T-cell (primary cell): ENCODE results near the gene SLC22A5. TPM values are rescaled to one million over a fixed set of nuclear protein-coding genes. Genes with fewer than 3 reads are reported as not detected.

Source experiments
- ATAC-seq, 4 experiments: fragments of 200-7000 bp in 3 of 4; fragments of 150-1000 bp in 1 of 4; cut with Tn5 transposase; replicated peaks in 1 of 4; 1 replicate in 3 of 4; 2 replicates in 1 of 4; pipeline ENCODE4 v1.10.0; 2021; ENCODE audit warnings: moderate library complexity in 3 of 4, mild to moderate bottlenecking in 2 of 4, moderate number of reproducible peaks in 1 of 4
- CTCF ChIA-PET, 2 donors: fragments of 300-600 bp; sonication (Branson Sonifier 250); formaldehyde crosslinking; loops; one replicate each; lab custom pipeline; 2022; ENCODE audit warnings: antibody characterized with exemption in 2 of 2; lab: Charles Lee
- POLR2A ChIA-PET, 2 donors: fragments of 300-600 bp; sonication (Branson Sonifier 250); formaldehyde crosslinking; loops; one replicate each; lab custom pipeline; 2022; ENCODE audit warnings: antibody characterized with exemption in 2 of 2; lab: Charles Lee
- DNase-seq, 35 experiments: peaks; one replicate each; pipeline versions ENCODE4 v3.0.0 to v3.0.0-alpha.2; 2013 to 2023
- H3K27ac ChIP-seq: one replicate; pipeline ENCODE4 v1.5.1; 2013; ENCODE audit warnings: low read length
- H3K27me3 ChIP-seq, 2 experiments: replicated peaks in 1 of 2; 1 replicate in 1 of 2; 2 replicates in 1 of 2; pipeline versions ENCODE4 v1.6.1 to v1.7.0; 2013; ENCODE audit warnings: low read length in 1 of 2, mixed read lengths in 1 of 2; ENCODE audit not compliant: control insufficient read depth in 2 of 2, insufficient read depth in 2 of 2; ENCODE audit errors: extremely low read depth in 1 of 2
- H3K36me3 ChIP-seq, 2 donors: 1 replicate in 1 of 2; 2 replicates in 1 of 2; pipeline versions ENCODE4 v1.6.1 to v1.7.0; 2013; ENCODE audit warnings: low read length in 1 of 2; ENCODE audit not compliant: control insufficient read depth in 2 of 2, insufficient read depth in 1 of 2; ENCODE audit errors: extremely low read depth in 1 of 2
- H3K4me1 ChIP-seq, 2 experiments: 1 replicate in 1 of 2; 2 replicates in 1 of 2; pipeline versions ENCODE4 v1.6.1 to v1.7.0; 2013; ENCODE audit warnings: low read length in 2 of 2, mixed read lengths in 1 of 2; ENCODE audit not compliant: insufficient read depth in 2 of 2, control insufficient read depth in 1 of 2; ENCODE audit errors: extremely low read depth in 1 of 2
- H3K4me3 ChIP-seq, 2 donors: 1 replicate in 1 of 2; 2 replicates in 1 of 2; pipeline versions ENCODE4 v1.5.1 to v1.7.0; 2013; ENCODE audit warnings: mild to moderate bottlenecking in 2 of 2, low read length in 1 of 2, moderate library complexity in 1 of 2; ENCODE audit not compliant: control insufficient read depth in 1 of 2; ENCODE audit errors: extremely low read depth in 1 of 2
- H3K9me3 ChIP-seq: 2 replicates; pipeline ENCODE4 v1.7.0; 2013
- H3K27ac Mint-ChIP-seq, 2 donors: one replicate each; pipeline ENCODE4 v1.8.0; 2020 to 2021; ENCODE audit warnings: mild to moderate bottlenecking in 2 of 2, mixed read lengths in 2 of 2
- H3K27me3 Mint-ChIP-seq, 2 donors: one replicate each; pipeline ENCODE4 v1.8.0; 2021 to 2022; ENCODE audit warnings: mixed read lengths in 2 of 2
- H3K36me3 Mint-ChIP-seq: one replicate; pipeline ENCODE4 v1.8.0; 2021; ENCODE audit warnings: mixed read lengths
- H3K4me1 Mint-ChIP-seq, 3 donors: one replicate each; pipeline ENCODE4 v1.8.0; 2020 to 2022; ENCODE audit warnings: mixed read lengths in 3 of 3, mild to moderate bottlenecking in 1 of 3
- H3K4me3 Mint-ChIP-seq, 3 donors: one replicate each; pipeline ENCODE4 v1.8.0; 2020 to 2022; ENCODE audit warnings: mild to moderate bottlenecking in 3 of 3, mixed read lengths in 3 of 3, moderate library complexity in 3 of 3
- H3K9me3 Mint-ChIP-seq, 3 donors: one replicate each; pipeline ENCODE4 v1.8.0; 2020 to 2022; ENCODE audit warnings: mixed read lengths in 3 of 3
- WGBS: methylation state at CpG from one replicate; pipeline ENCODE4 v1.1.5; 2013; ENCODE audit warnings: missing lambda C conversion rate; ENCODE audit not compliant: insufficient coverage; 5-methylcytosine and 5-hydroxymethylcytosine counted together
- total RNA-seq, 35 experiments: library from RNA in 6 of 35; stranded (reverse) in 6 of 35; fragments of 120-200 nt in 1 of 35; gene quantifications; one replicate each; pipeline versions ENCODE4 v1.2.1 to v1.2.4 and lab custom pipeline; 2013 to 2026

The SLC22A5 gene
- total RNA-seq, 5 donors from 2014 or later (not counting 1 experiment from before 2014, with no cell fraction given) = 4.8 to 14.0 (median 7.6) TPM

- Mint-ChIP-seq H3K27me3 (no peaks in the 10 kb centered on the region), H3K4me1 (peaks cover 25 to 40% (median 25%) of the 10 kb centered on the region in 3 donors), H3K4me3 (no peak overlapping the region), H3K27ac (peak overlapping the region in 1 of 2 donors; percentile 83), H3K9me3 (no peaks in the 10 kb centered on the region), H3K36me3 (peaks cover 10% of the 10 kb centered on the region)
- ChIA-PET CTCF (no interaction called here), POLR2A (no interaction called here)
- DNase-seq (no peak), ATAC-seq (no peak)
- H3K4me3 ChIP-seq = no peak overlapping the region
- H3K4me1 ChIP-seq = peaks cover 2 to 19% of the 10 kb centered on the region in 2 experiments
- H3K27me3 ChIP-seq = no peaks in the 10 kb centered on the region
- H3K27ac ChIP-seq = no peak overlapping the region
- H3K36me3 ChIP-seq = peaks cover 4 to 8% of the 10 kb centered on the region in 2 donors
- H3K9me3 ChIP-seq = no peaks in the 10 kb centered on the region
- WGBS = 94% methylated on average over 2 of the region's 4 CpGs
Measured at GRCh38 chr5:132384506-132385050, 15.1 kb downstream of the SLC22A5 start.

GRCh38 chr5:132385326-132386105 lies 16.0 kb downstream of the SLC22A5 start:
- Mint-ChIP-seq H3K4me1 (peaks cover 25 to 49% (median 32%) of the 10 kb centered on the region in 3 donors), H3K9me3 (no peaks in the 10 kb centered on the region), H3K27me3 (no peaks in the 10 kb centered on the region), H3K36me3 (peaks cover 2% of the 10 kb centered on the region), H3K27ac (peak overlapping the region; percentile 79 to 83), H3K4me3 (no peak overlapping the region)
- ATAC-seq (peak; percentile 62 to 85 (median 68)), DNase-seq (peak; percentile 36 to 82 (median 64))
- Histone ChIP-seq H3K9me3 (no peaks in the 10 kb centered on the region), H3K27ac (peak overlapping the region; percentile 30), H3K36me3 (peaks cover 3 to 7% of the 10 kb centered on the region in 2 donors), H3K4me1 (peaks cover 2 to 19% of the 10 kb centered on the region in 2 experiments), H3K4me3 (no peak overlapping the region), H3K27me3 (no peaks in the 10 kb centered on the region)
- CTCF ChIA-PET = interaction anchor here (0.9 to 5.8 kb wide), 9 partner anchors 81 to 498 kb away, joined by 3 to 72 read pairs (median 7); partner anchors contain the start of gene IRF1 (in 1 of the 2)
- POLR2A ChIA-PET = no interaction called here
- 9% methylated on average over 6 of the region's 9 CpGs for WGBS

- ChIA-PET POLR2A (interaction anchor here (0.5 to 1.7 kb wide), 10 partner anchors 17 to 840 kb away, joined by 3 to 6 read pairs (median 4); partner anchors contain the start of gene IRF1 (in 2 of the 2)), CTCF (interaction anchor here (0.5 to 5.8 kb wide), 37 partner anchors 15 to 573 kb away, joined by 3 to 72 read pairs (median 5); partner anchors contain the start of gene IRF1 (in 1 of the 2))
- no peak overlapping the region for H3K27ac ChIP-seq
- DNase-seq = peak; percentile 56 to 89 (median 72)
- H3K27ac Mint-ChIP-seq = peak overlapping the region; percentile 60 to 78
- H3K4me3 Mint-ChIP-seq = no peak overlapping the region
- WGBS = 20% methylated on average over 5 of the region's 10 CpGs
- H3K36me3 Mint-ChIP-seq = no peaks in the 10 kb centered on the region
- H3K4me1 ChIP-seq = peaks cover 2 to 19% of the 10 kb centered on the region in 2 experiments
- H3K27me3 Mint-ChIP-seq = no peaks in the 10 kb centered on the region
- H3K4me3 ChIP-seq = no peak overlapping the region
- peaks cover 32 to 57% (median 32%) of the 10 kb centered on the region in 3 donors for H3K4me1 Mint-ChIP-seq
- no peaks in the 10 kb centered on the region for H3K9me3 ChIP-seq
- no peaks in the 10 kb centered on the region for H3K9me3 Mint-ChIP-seq
- peak; percentile 86 to 89 (median 88) for ATAC-seq
- no peaks in the 10 kb centered on the region for H3K27me3 ChIP-seq
- peaks cover 3 to 7% of the 10 kb centered on the region in 2 donors for H3K36me3 ChIP-seq
Measured at GRCh38 chr5:132386644-132387286, 17.3 kb downstream of the SLC22A5 start.

- POLR2A ChIA-PET = interaction anchor here (0.6 to 1.7 kb wide), 5 partner anchors 23 to 151 kb away, joined by 3 to 21 read pairs (median 6); no protein-coding TSS in a partner anchor
- CTCF ChIA-PET = interaction anchor here (0.5 to 5.8 kb wide), 13 partner anchors 14 to 572 kb away, joined by 3 to 72 read pairs (median 4); partner anchors contain the start of gene IRF1 (in 1 of the 2)
- WGBS = 83% methylated on average over 2 of the region's 4 CpGs
- peaks cover 2 to 22% of the 10 kb centered on the region in 2 experiments for H3K4me1 ChIP-seq
- H3K27me3 Mint-ChIP-seq = no peaks in the 10 kb centered on the region
- no peak for DNase-seq
- H3K4me1 Mint-ChIP-seq = peaks cover 38 to 65% (median 40%) of the 10 kb centered on the region in 3 donors
- no peaks in the 10 kb centered on the region for H3K36me3 Mint-ChIP-seq
- H3K27ac Mint-ChIP-seq = peak overlapping the region; percentile 53 to 65
- H3K27ac ChIP-seq = no peak overlapping the region
- no peaks in the 10 kb centered on the region for H3K9me3 ChIP-seq
- H3K9me3 Mint-ChIP-seq = no peaks in the 10 kb centered on the region
- no peak overlapping the region for H3K4me3 Mint-ChIP-seq
- H3K27me3 ChIP-seq = no peaks in the 10 kb centered on the region
- no peak for ATAC-seq
- peaks cover 6 to 7% of the 10 kb centered on the region in 2 donors for H3K36me3 ChIP-seq
- no peak overlapping the region for H3K4me3 ChIP-seq
Measured at GRCh38 chr5:132387640-132388117, 18.2 kb downstream of the SLC22A5 start.

GRCh38 chr5:132388244-132389050 lies 18.9 kb downstream of the SLC22A5 start:
- ATAC-seq (no peak), DNase-seq (no peak)
- H3K27me3 Mint-ChIP-seq = no peaks in the 10 kb centered on the region
- peaks cover 2 to 26% of the 10 kb centered on the region in 2 experiments for H3K4me1 ChIP-seq
- ChIA-PET CTCF (interaction anchor here (0.6 to 5.8 kb wide), 9 partner anchors 17 to 113 kb away, joined by 3 to 72 read pairs (median 5); partner anchors contain the start of gene IRF1 (in 1 of the 2)), POLR2A (interaction anchor here (0.6 to 1.7 kb wide), 5 partner anchors 22 to 330 kb away, joined by 4 to 21 read pairs (median 6); no protein-coding TSS in a partner anchor)
- H3K27ac ChIP-seq = no peak overlapping the region
- H3K9me3 Mint-ChIP-seq = no peaks in the 10 kb centered on the region
- peaks cover 7 to 8% of the 10 kb centered on the region in 2 donors for H3K36me3 ChIP-seq
- H3K27ac Mint-ChIP-seq = peak overlapping the region; percentile 28 to 53
- WGBS = 100% methylated on average over 1 of the region's 8 CpGs
- H3K4me1 Mint-ChIP-seq = peaks cover 45 to 73% (median 48%) of the 10 kb centered on the region in 3 donors
- H3K4me3 ChIP-seq = no peak overlapping the region
- no peaks in the 10 kb centered on the region for H3K9me3 ChIP-seq
- H3K4me3 Mint-ChIP-seq = no peak overlapping the region
- H3K27me3 ChIP-seq = no peaks in the 10 kb centered on the region
- peaks cover 3% of the 10 kb centered on the region for H3K36me3 Mint-ChIP-seq
